CD4-positive, alpha-beta T cell treated with Interleukin-12 subunit alpha and Interleukin-12 subunit beta, for 1 hour (primary cell): ENCODE data around the gene RBM8A.
A peak's percentile ranks its signal among the peaks of the same experiment; 100 is the strongest.

Experiments
- DNase-seq: peaks from one replicate; pipeline ENCODE4 v3.0.0-alpha.2; 2020

Gene RBM8A

DNA sequence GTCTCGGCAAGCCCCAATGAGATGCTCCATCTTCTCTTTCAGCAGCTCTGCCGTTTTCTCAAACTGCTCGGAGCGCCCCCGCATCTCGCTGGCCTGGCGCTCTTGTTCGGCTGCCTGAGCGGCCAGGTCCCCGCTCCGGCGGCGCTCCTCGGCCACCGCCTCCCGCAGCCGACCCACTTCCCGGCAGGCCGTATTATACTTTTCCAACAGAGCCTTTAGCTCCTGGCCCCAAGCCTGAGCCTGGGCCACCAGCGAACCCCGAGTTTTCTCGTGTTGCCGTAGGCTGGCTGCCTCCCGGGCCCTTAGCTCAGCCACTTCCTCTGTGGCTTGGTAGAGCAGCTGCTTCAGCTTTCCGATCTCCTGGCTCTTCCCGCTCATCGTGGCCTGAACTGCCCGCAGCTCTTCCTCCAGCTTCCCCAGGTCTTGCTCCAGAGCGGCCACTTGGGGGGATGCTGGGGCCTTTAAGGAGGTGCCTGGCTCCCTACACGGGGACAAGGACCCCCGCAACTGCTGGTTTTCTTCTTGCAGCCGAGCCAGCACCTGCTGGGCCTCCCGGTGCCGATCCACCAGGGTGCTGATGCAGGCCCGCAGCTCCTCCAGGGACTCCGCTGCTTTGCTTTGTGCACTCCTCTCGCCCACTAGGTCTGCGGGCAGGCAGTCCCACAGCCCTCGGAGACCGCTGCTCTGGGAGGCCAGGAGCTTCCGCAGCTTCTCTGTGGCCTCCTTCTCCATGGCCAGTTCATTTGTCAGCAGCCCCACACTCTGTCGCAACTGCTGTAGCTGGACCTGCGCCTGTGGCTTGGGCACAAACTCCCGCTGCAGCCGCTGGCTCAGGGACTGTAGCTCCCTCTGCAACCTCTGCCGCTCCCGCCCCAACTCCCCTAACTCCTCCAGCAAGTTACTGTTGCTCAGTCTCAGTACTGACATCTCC, 55.0 kb downstream of the RBM8A start:
- peak; percentile 27 for DNase-seq
